OCI-LY1 (cell line): ENCODE results near the gene MIS18A.

Source experiments
- H2AFZ ChIP-seq: fragments of 200-600 bp; sonication (generic), shearing (Covaris generic); 2 replicates; pipeline ENCODE4 v1.6.0; 2014; ENCODE audit warnings: antibody characterized with exemption, mild to moderate bottlenecking, low read length
- H3F3A ChIP-seq: fragments of 200-600 bp; sonication (generic), shearing (Covaris generic); 2 replicates; pipeline ENCODE4 v1.6.0; 2014; ENCODE audit warnings: mild to moderate bottlenecking, antibody characterized with exemption, low read length, moderate library complexity; ENCODE audit not compliant: insufficient read depth
- H3K27ac ChIP-seq: fragments of 200-600 bp; sonication (generic); 2 replicates; pipeline ENCODE4 v1.5.1; 2014; ENCODE audit warnings: low read length, mixed run types, mild to moderate bottlenecking, low read depth; ENCODE audit not compliant: poor library complexity, severe bottlenecking
- H3K27me3 ChIP-seq: fragments of 200-600 bp; sonication (generic); 2 replicates; pipeline ENCODE4 v1.6.0; 2014; ENCODE audit warnings: antibody characterized with exemption, mild to moderate bottlenecking, low read length, moderate library complexity; ENCODE audit not compliant: insufficient read depth
- H3K36me3 ChIP-seq: fragments of 200-600 bp; sonication (generic); 2 replicates; pipeline ENCODE4 v1.6.1; 2014; ENCODE audit warnings: mild to moderate bottlenecking, antibody characterized with exemption, low read length, moderate library complexity, mixed read lengths; ENCODE audit not compliant: insufficient read depth
- H3K4me1 ChIP-seq: fragments of 200-600 bp; sonication (generic); 2 replicates; pipeline ENCODE4 v1.5.1; 2014; ENCODE audit warnings: mild to moderate bottlenecking, low read length, moderate library complexity; ENCODE audit not compliant: insufficient read depth, severe bottlenecking
- H3K4me2 ChIP-seq: fragments of 200-600 bp; sonication (generic), shearing (Covaris generic); 2 replicates; pipeline ENCODE4 v1.6.1; 2014; ENCODE audit warnings: low read length
- H3K4me3 ChIP-seq: fragments of 200-600 bp; sonication (generic); 2 replicates; pipeline ENCODE4 v1.5.1; 2014; ENCODE audit warnings: low read length, low read depth, mild to moderate bottlenecking, mixed read lengths; ENCODE audit not compliant: poor library complexity, severe bottlenecking
- H3K79me2 ChIP-seq: fragments of 200-600 bp; shearing (Covaris generic); 2 replicates; pipeline ENCODE4 v1.6.1; 2016; ENCODE audit warnings: mixed run types, low read length, mixed read lengths; ENCODE audit not compliant: insufficient read depth
- H3K9ac ChIP-seq: fragments of 200-600 bp; sonication (generic), shearing (Covaris generic); 2 replicates; pipeline ENCODE4 v1.6.1; 2014; ENCODE audit warnings: mild to moderate bottlenecking, low read length, mixed read lengths
- H3K9me2 ChIP-seq: fragments of 200-600 bp; sonication (generic), shearing (Covaris generic); 2 replicates; pipeline ENCODE4 v1.6.1; 2014; ENCODE audit warnings: low read depth, mild to moderate bottlenecking, low read length, mixed read lengths
- H3K9me3 ChIP-seq: fragments of 200-600 bp; shearing (Covaris generic); 2 replicates; pipeline ENCODE4 v1.6.1; 2014; ENCODE audit warnings: low read length, mixed read lengths
- H4K20me1 ChIP-seq: fragments of 200-600 bp; sonication (generic), shearing (Covaris generic); 2 replicates; pipeline ENCODE4 v1.6.0; 2016; ENCODE audit warnings: mild to moderate bottlenecking, low read length; ENCODE audit not compliant: insufficient read depth
- CTCF ChIP-seq: fragments of 200-600 bp; sonication (generic), shearing (Covaris generic); IDR thresholded peaks from 2 replicates; pipeline ENCODE4 v1.5.1; 2017; ENCODE audit warnings: mild to moderate bottlenecking, antibody characterized with exemption, low read length, moderate library complexity, mixed read lengths
- EZH2 ChIP-seq: fragments of 200-600 bp; sonication (generic), shearing (Covaris generic); IDR thresholded peaks from 2 replicates; pipeline ENCODE4 v1.8.0; 2017; ENCODE audit warnings: borderline replicate concordance, mixed run types, mild to moderate bottlenecking, antibody characterized with exemption, low read length, moderate library complexity, mixed read lengths

MIS18A gene

GRCh38 chr21:32252136-32252535 lies 26.7 kb downstream of the MIS18A start:
- H3K27ac ChIP-seq, result no peak overlapping the region
- no peaks in the 10 kb centered on the region for H3K36me3 ChIP-seq
- no peaks in the 10 kb centered on the region for H3K9me3 ChIP-seq
- no peak overlapping the region for H3K4me3 ChIP-seq
- no peaks in the 10 kb centered on the region for H4K20me1 ChIP-seq
- TF ChIP-seq CTCF (no peak), EZH2 (no peak)
- H3K27me3 ChIP-seq, result no peaks in the 10 kb centered on the region; the same call in 1 of the 2 replicates
- H3K4me2 ChIP-seq, result no peak overlapping the region
- no peak overlapping the region for H2AFZ ChIP-seq
- no peak overlapping the region for H3K9ac ChIP-seq
- no peaks in the 10 kb centered on the region for H3K9me2 ChIP-seq
- H3K79me2 ChIP-seq, result no peaks in the 10 kb centered on the region
- no peaks in the 10 kb centered on the region for H3F3A ChIP-seq
- no peaks in the 10 kb centered on the region for H3K4me1 ChIP-seq

GRCh38 chr21:32249511-32250280 lies 29.2 kb downstream of the MIS18A start:
- Histone ChIP-seq H2AFZ (no peak overlapping the region), H3K9me3 (no peaks in the 10 kb centered on the region), H3K4me2 (no peak overlapping the region), H3K27me3 (no peaks in the 10 kb centered on the region; the same call in 1 of the 2 replicates), H3K27ac (no peak overlapping the region), H4K20me1 (no peaks in the 10 kb centered on the region), H3K4me3 (no peak overlapping the region), H3K9me2 (no peaks in the 10 kb centered on the region), H3F3A (no peaks in the 10 kb centered on the region), H3K36me3 (no peaks in the 10 kb centered on the region), H3K79me2 (no peaks in the 10 kb centered on the region), H3K4me1 (no peaks in the 10 kb centered on the region), H3K9ac (no peak overlapping the region)
- TF ChIP-seq EZH2 (no peak), CTCF (no peak)

- no peaks in the 10 kb centered on the region; the same call in 1 of the 2 replicates for H3K27me3 ChIP-seq
- no peaks in the 10 kb centered on the region for H3K79me2 ChIP-seq
- H3K9me3 ChIP-seq, result no peaks in the 10 kb centered on the region
- H3K36me3 ChIP-seq, result no peaks in the 10 kb centered on the region
- H3K9ac ChIP-seq, result no peak overlapping the region
- no peaks in the 10 kb centered on the region for H3K4me1 ChIP-seq
- no peaks in the 10 kb centered on the region for H3K9me2 ChIP-seq
- H3K4me2 ChIP-seq, result no peak overlapping the region
- H4K20me1 ChIP-seq, result no peaks in the 10 kb centered on the region
- no peaks in the 10 kb centered on the region for H3F3A ChIP-seq
- TF ChIP-seq CTCF (no peak), EZH2 (no peak)
- H2AFZ ChIP-seq, result no peak overlapping the region
- no peak overlapping the region for H3K4me3 ChIP-seq
- H3K27ac ChIP-seq, result no peak overlapping the region
Measured at GRCh38 chr21:32248571-32249461, 30.0 kb downstream of the MIS18A start.
